MCF 10A (cell line): Measurements from ENCODE around the gene UACA. TPM values are rescaled to one million over a fixed set of nuclear protein-coding genes. Genes with fewer than 3 reads are reported as not detected.
A peak's percentile ranks its signal among the peaks of the same experiment; 100 is the strongest.

Experiments
- BruUV-seq: library from RNA; stranded (reverse); fragments of 400-500 nt; replicated peaks from 2 replicates; lab custom pipeline; 2021; lab: Mats Ljungman, UMichigan
- CTCF ChIA-PET: fragments of 300-600 bp; sonication (Branson Sonifier 250); formaldehyde crosslinking; extraction: SDS; loops from one replicate; lab custom pipeline; 2021; ENCODE audit warnings: antibody characterized with exemption, inconsistent platforms; lab: Yijun Ruan, JAX
- POLR2A ChIA-PET: fragments of 300-600, 350-650 bp; sonication (Branson Sonifier 250); formaldehyde crosslinking; extraction: SDS; loops from one replicate; lab custom pipeline; 2020; ENCODE audit warnings: antibody characterized with exemption, inconsistent platforms; lab: Yijun Ruan, JAX
- DNase-seq: peaks from one replicate; pipeline ENCODE4 v3.0.0-alpha.2; 2018; ENCODE audit not compliant: unreplicated experiment
- H3K27ac Mint-ChIP-seq: one replicate; pipeline ENCODE4 v1.8.0; 2022; ENCODE audit warnings: mild to moderate bottlenecking, low read depth, mixed read lengths; ENCODE audit not compliant: unreplicated experiment
- H3K27me3 Mint-ChIP-seq: one replicate; pipeline ENCODE4 v1.8.0; 2022; ENCODE audit warnings: mixed read lengths; ENCODE audit not compliant: insufficient read depth, unreplicated experiment
- H3K36me3 Mint-ChIP-seq: one replicate; pipeline ENCODE4 v1.8.0; 2022; ENCODE audit warnings: mild to moderate bottlenecking, moderate library complexity, mixed read lengths; ENCODE audit not compliant: insufficient read depth, unreplicated experiment
- H3K4me1 Mint-ChIP-seq: one replicate; pipeline ENCODE4 v1.8.0; 2022; ENCODE audit warnings: mixed read lengths; ENCODE audit not compliant: insufficient read depth, unreplicated experiment
- H3K4me3 Mint-ChIP-seq: one replicate; pipeline ENCODE4 v1.8.0; 2022; ENCODE audit warnings: mild to moderate bottlenecking, moderate library complexity, mixed read lengths; ENCODE audit not compliant: unreplicated experiment
- H3K9me3 Mint-ChIP-seq: one replicate; pipeline ENCODE4 v1.8.0; 2022; ENCODE audit warnings: mixed read lengths; ENCODE audit not compliant: unreplicated experiment
- intact Hi-C: fragments of 100-400 bp; cut with micrococcal nuclease; formaldehyde crosslinking; loops from 2 replicates; pipeline ENCODE4 v1.14.1; 2022
- total RNA-seq: library from RNA; stranded (reverse); gene quantifications from 2 replicates; pipeline ENCODE4 v1.2.3, GENCODE V29; 2022
- TF ChIP-seq, protein P1 (sequence below): fragments of 200-600 bp; IDR thresholded peaks from one replicate; pipeline ENCODE4 v1.8.0; 2022; ENCODE audit warnings: antibody characterized with exemption, mild to moderate bottlenecking; ENCODE audit not compliant: unreplicated experiment

Gene UACA
- total RNA-seq, 1 experiment from 2014 or later: 37.0 TPM

- Mint-ChIP-seq H3K27me3 (no peaks in the 10 kb centered on the region), H3K27ac (no peak overlapping the region), H3K4me1 (no peaks in the 10 kb centered on the region), H3K4me3 (no peak overlapping the region), H3K9me3 (no peaks in the 10 kb centered on the region), H3K36me3 (peaks cover 8% of the 10 kb centered on the region)
- intact Hi-C loops: loop anchor here (10.0 kb wide), 1 partner anchor 1196 kb away; no protein-coding TSS in a partner anchor
- TF ChIP-seq, protein P1, sequence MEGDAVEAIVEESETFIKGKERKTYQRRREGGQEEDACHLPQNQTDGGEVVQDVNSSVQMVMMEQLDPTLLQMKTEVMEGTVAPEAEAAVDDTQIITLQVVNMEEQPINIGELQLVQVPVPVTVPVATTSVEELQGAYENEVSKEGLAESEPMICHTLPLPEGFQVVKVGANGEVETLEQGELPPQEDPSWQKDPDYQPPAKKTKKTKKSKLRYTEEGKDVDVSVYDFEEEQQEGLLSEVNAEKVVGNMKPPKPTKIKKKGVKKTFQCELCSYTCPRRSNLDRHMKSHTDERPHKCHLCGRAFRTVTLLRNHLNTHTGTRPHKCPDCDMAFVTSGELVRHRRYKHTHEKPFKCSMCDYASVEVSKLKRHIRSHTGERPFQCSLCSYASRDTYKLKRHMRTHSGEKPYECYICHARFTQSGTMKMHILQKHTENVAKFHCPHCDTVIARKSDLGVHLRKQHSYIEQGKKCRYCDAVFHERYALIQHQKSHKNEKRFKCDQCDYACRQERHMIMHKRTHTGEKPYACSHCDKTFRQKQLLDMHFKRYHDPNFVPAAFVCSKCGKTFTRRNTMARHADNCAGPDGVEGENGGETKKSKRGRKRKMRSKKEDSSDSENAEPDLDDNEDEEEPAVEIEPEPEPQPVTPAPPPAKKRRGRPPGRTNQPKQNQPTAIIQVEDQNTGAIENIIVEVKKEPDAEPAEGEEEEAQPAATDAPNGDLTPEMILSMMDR: peak; percentile 13
- no peak for DNase-seq
- no TSS peak for BruUV-seq
- CTCF ChIA-PET: interaction anchor here (0.6 kb wide), 1 partner anchor 107 kb away, joined by 3 read pairs; no protein-coding TSS in a partner anchor
- POLR2A ChIA-PET: no interaction called here
Observed at GRCh38 chr15:70670680-70671079, 92.7 kb downstream of the UACA start.

- H3K27me3 Mint-ChIP-seq: no peaks in the 10 kb centered on the region
Observed at GRCh38 chr15:70669966-70670658, 93.2 kb downstream of the UACA start.

DNA sequence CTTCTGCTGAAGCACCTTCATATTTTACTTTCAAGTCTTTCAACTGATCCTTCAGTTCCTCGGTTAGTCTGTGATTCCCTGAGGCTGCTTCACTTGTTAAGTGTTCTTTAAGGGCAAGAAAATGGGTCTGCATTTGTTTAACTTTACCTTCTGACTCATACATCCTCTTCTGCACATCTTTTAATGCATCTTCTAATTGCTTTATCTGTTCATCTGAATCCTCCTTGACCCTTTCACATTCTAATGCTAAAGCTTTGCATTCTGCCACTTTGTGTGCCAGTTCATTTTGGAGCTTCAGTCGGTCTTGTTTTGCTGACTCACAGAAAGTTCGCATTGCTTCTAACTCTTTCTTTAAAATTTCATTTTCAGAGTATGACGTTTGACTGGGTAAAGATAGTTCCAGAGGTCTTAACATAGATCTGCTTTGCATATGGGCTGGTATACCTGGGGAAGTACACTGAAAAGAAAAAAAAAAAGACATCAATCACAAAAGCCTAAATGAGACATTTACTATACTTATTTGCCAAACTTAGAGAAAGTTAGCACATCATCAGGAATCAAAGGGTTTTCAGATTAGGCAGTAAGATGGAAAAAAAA is 94.3 kb downstream of the UACA start:
- no peak for DNase-seq
- Mint-ChIP-seq H3K27ac (no peak overlapping the region), H3K4me3 (no peak overlapping the region), H3K36me3 (peaks cover 5% of the 10 kb centered on the region), H3K4me1 (no peaks in the 10 kb centered on the region), H3K27me3 (no peaks in the 10 kb centered on the region), H3K9me3 (no peaks in the 10 kb centered on the region)
- no TSS peak for BruUV-seq
- TF ChIP-seq, protein P1: no peak
- intact Hi-C loops: no loop called here
- ChIA-PET POLR2A (interaction anchor here (0.6 to 1.3 kb wide), 2 partner anchors 20 to 113 kb away, joined by 3 to 4 read pairs; no protein-coding TSS in a partner anchor), CTCF (interaction anchor here (0.8 to 2.3 kb wide), 4 partner anchors 18 to 156 kb away, joined by 3 to 8 read pairs (median 4); no protein-coding TSS in a partner anchor)

More at GRCh38 chr15:70669966-70670658, 93.2 kb downstream of the UACA start:
- Mint-ChIP-seq H3K9me3 (no peaks in the 10 kb centered on the region), H3K36me3 (peaks cover 5% of the 10 kb centered on the region), H3K4me1 (no peaks in the 10 kb centered on the region), H3K27ac (no peak overlapping the region), H3K4me3 (no peak overlapping the region)
- no TSS peak for BruUV-seq
- DNase-seq: no peak
- CTCF ChIA-PET: interaction anchor here (0.6 kb wide), 1 partner anchor 107 kb away, joined by 3 read pairs; no protein-coding TSS in a partner anchor
- POLR2A ChIA-PET: interaction anchor here (0.6 kb wide), 1 partner anchor 199 kb away, joined by 3 read pairs; no protein-coding TSS in a partner anchor
- intact Hi-C loops: loop anchor here (10.0 kb wide), 1 partner anchor 1195 kb away; no protein-coding TSS in a partner anchor
- TF ChIP-seq, protein P1: no peak

GRCh38 chr15:70665599-70665998 is 97.8 kb downstream of the UACA start:
- intact Hi-C loops: no loop called here
- no peaks in the 10 kb centered on the region for H3K4me1 Mint-ChIP-seq

More at GRCh38 chr15:70665599-70665998, 97.8 kb downstream of the UACA start:
- no peak overlapping the region for H3K4me3 Mint-ChIP-seq
- H3K27me3 Mint-ChIP-seq: no peaks in the 10 kb centered on the region
- CTCF ChIA-PET: interaction anchor here (1.6 kb wide), 1 partner anchor 16 kb away, joined by 5 read pairs; no protein-coding TSS in a partner anchor
- TF ChIP-seq, protein P1: no peak
- POLR2A ChIA-PET: interaction anchor here (1.2 kb wide), 1 partner anchor 50 kb away, joined by 3 read pairs; no protein-coding TSS in a partner anchor
- BruUV-seq: no TSS peak
- H3K27ac Mint-ChIP-seq: no peak overlapping the region
- H3K36me3 Mint-ChIP-seq: peaks cover 5% of the 10 kb centered on the region
- DNase-seq: no peak
- H3K9me3 Mint-ChIP-seq: no peaks in the 10 kb centered on the region
